GM23338 (cell line): ENCODE results near the gene UGDH.

Source experiments
- CTCF ChIP-seq, 2 experiments: fragments of 200-600 bp in 1 of 2; sonication (generic) in 1 of 2; conservative IDR thresholded peaks; 2 replicates each; pipeline versions ENCODE4 v1.5.1 to v1.6.1; 2016 to 2017; ENCODE audit warnings: antibody characterized with exemption in 2 of 2, low read depth in 2 of 2, mild to moderate bottlenecking in 2 of 2, moderate library complexity in 1 of 2
- ETS1 ChIP-seq: IDR thresholded peaks from 2 replicates; pipeline ENCODE4 v1.6.1; 2016; ENCODE audit warnings: antibody characterized with exemption
- EZH2 ChIP-seq: fragments of 200-600 bp; sonication (generic); IDR thresholded peaks from one replicate; pipeline ENCODE4 v1.8.0; 2017; ENCODE audit warnings: antibody characterized with exemption, mild to moderate bottlenecking, low read depth; ENCODE audit not compliant: unreplicated experiment
- EZH2phosphoT487 ChIP-seq: fragments of 200-600 bp; sonication (generic); IDR thresholded peaks from one replicate; pipeline ENCODE4 v1.8.1; 2018; ENCODE audit warnings: antibody characterized with exemption; ENCODE audit not compliant: unreplicated experiment
- JUNB ChIP-seq: IDR thresholded peaks from one replicate; pipeline ENCODE4 v1.6.1; 2016; ENCODE audit warnings: antibody characterized with exemption; ENCODE audit not compliant: unreplicated experiment
- NANOG ChIP-seq: IDR thresholded peaks from 2 replicates; pipeline ENCODE4 v1.6.1; 2016; ENCODE audit warnings: antibody characterized with exemption, borderline replicate concordance
- POLR2AphosphoS5 ChIP-seq: IDR thresholded peaks from 2 replicates; pipeline ENCODE4 v1.6.1; 2016; ENCODE audit warnings: antibody characterized with exemption, low read depth
- REST ChIP-seq: IDR thresholded peaks from one replicate; pipeline ENCODE4 v1.6.1; 2018; ENCODE audit warnings: antibody characterized with exemption; ENCODE audit not compliant: unreplicated experiment

- TF ChIP-seq CTCF (conservative IDR thresholded peaks at IDR 0.05; ENCODE audit: low read depth in 2 of 2) (no peak), EZH2 (no peak), REST (no peak), ETS1 (no peak), POLR2AphosphoS5 (no peak), EZH2phosphoT487 (no peak), NANOG (no peak), JUNB (no peak)
Observed at GRCh38 chr4:39450618-39451017, 76.6 kb downstream of the UGDH start.
